Measurements from ENCODE around the gene PCLAF.

The PCLAF gene

GRCh38 chr15:64343222-64343621, 38.0 kb downstream of the PCLAF start:
- H3K27ac ChIP-seq (ENCODE audit: low read depth, low read length): no peak overlapping the region
- no peaks in the 10 kb centered on the region for H3F3A ChIP-seq (ENCODE audit: control insufficient read depth, insufficient read depth)
- H3K79me2 ChIP-seq (ENCODE audit: control insufficient read depth, low read length): peaks cover 19% of the 10 kb centered on the region
- no peaks in the 10 kb centered on the region for H3K27me3 ChIP-seq (ENCODE audit: control insufficient read depth, low read length)
- H3K4me1 ChIP-seq (ENCODE audit: control insufficient read depth, low read length): peaks cover 5% of the 10 kb centered on the region; the same call in 1 of the 2 replicates
- peaks cover 6% of the 10 kb centered on the region for H3K36me3 ChIP-seq (ENCODE audit: control insufficient read depth, low read length)
- no peak overlapping the region for H3K4me2 ChIP-seq (ENCODE audit: low read length)
- TF ChIP-seq CTCF (IDR thresholded peaks at IDR 0.05; ENCODE audit: low read depth, low read length, poor library complexity, severe bottlenecking): no peak
- TF ChIP-seq EZH2phosphoT487 (IDR thresholded peaks at IDR 0.05; ENCODE audit: borderline replicate concordance, low read length): no peak
- no peak overlapping the region for H3K4me3 ChIP-seq (ENCODE audit: low read length)
- H3K9me3 ChIP-seq (ENCODE audit: control insufficient read depth, insufficient read depth, low read length): no peaks in the 10 kb centered on the region
- H4K20me1 ChIP-seq (ENCODE audit: control insufficient read depth, insufficient read depth, low read depth, low read length): no peaks in the 10 kb centered on the region
- H3K9me2 ChIP-seq (replicated peaks; ENCODE audit: control insufficient read depth, low read length): no peaks in the 10 kb centered on the region

GRCh38 chr15:64341961-64342360, 39.3 kb downstream of the PCLAF start:
- H3K9me3 ChIP-seq (ENCODE audit: control insufficient read depth, insufficient read depth, low read length): no peaks in the 10 kb centered on the region
- H3F3A ChIP-seq (ENCODE audit: control insufficient read depth, insufficient read depth): no peaks in the 10 kb centered on the region
- no peak overlapping the region for H3K4me3 ChIP-seq (ENCODE audit: low read length)
- H3K27me3 ChIP-seq (ENCODE audit: control insufficient read depth, low read length): no peaks in the 10 kb centered on the region
- H3K9me2 ChIP-seq (replicated peaks; ENCODE audit: control insufficient read depth, low read length): no peaks in the 10 kb centered on the region
- TF ChIP-seq CTCF (IDR thresholded peaks at IDR 0.05; ENCODE audit: low read depth, low read length, poor library complexity, severe bottlenecking): no peak
- TF ChIP-seq EZH2phosphoT487 (IDR thresholded peaks at IDR 0.05; ENCODE audit: borderline replicate concordance, low read length): no peak
- H3K4me1 ChIP-seq (ENCODE audit: control insufficient read depth, low read length): peaks cover 5% of the 10 kb centered on the region; the same call in 1 of the 2 replicates
- H4K20me1 ChIP-seq (ENCODE audit: control insufficient read depth, insufficient read depth, low read depth, low read length): no peaks in the 10 kb centered on the region
- H3K36me3 ChIP-seq (ENCODE audit: control insufficient read depth, low read length): peaks cover 6% of the 10 kb centered on the region
- no peak overlapping the region for H3K27ac ChIP-seq (ENCODE audit: low read depth, low read length)
- no peak overlapping the region for H3K4me2 ChIP-seq (ENCODE audit: low read length)
- peaks cover 17% of the 10 kb centered on the region for H3K79me2 ChIP-seq (ENCODE audit: control insufficient read depth, low read length)

- H3K79me2 ChIP-seq (ENCODE audit: control insufficient read depth, low read length): peaks cover 16% of the 10 kb centered on the region
- H3K27ac ChIP-seq (ENCODE audit: low read depth, low read length): no peak overlapping the region
- H3K4me3 ChIP-seq (ENCODE audit: low read length): no peak overlapping the region
- no peaks in the 10 kb centered on the region for H3K27me3 ChIP-seq (ENCODE audit: control insufficient read depth, low read length)
- no peak overlapping the region for H3K4me2 ChIP-seq (ENCODE audit: low read length)
- H3K36me3 ChIP-seq (ENCODE audit: control insufficient read depth, low read length): peaks cover 6% of the 10 kb centered on the region
- TF ChIP-seq EZH2phosphoT487 (IDR thresholded peaks at IDR 0.05; ENCODE audit: borderline replicate concordance, low read length) (no peak), CTCF (IDR thresholded peaks at IDR 0.05; ENCODE audit: low read depth, low read length, poor library complexity, severe bottlenecking) (no peak)
- peaks cover 13% of the 10 kb centered on the region for H3F3A ChIP-seq (ENCODE audit: control insufficient read depth, insufficient read depth)
- H4K20me1 ChIP-seq (ENCODE audit: control insufficient read depth, insufficient read depth, low read depth, low read length): no peaks in the 10 kb centered on the region
- H3K9me3 ChIP-seq (ENCODE audit: control insufficient read depth, insufficient read depth, low read length): no peaks in the 10 kb centered on the region
- peaks cover 3% of the 10 kb centered on the region; the same call in 1 of the 2 replicates for H3K4me1 ChIP-seq (ENCODE audit: control insufficient read depth, low read length)
- H3K9me2 ChIP-seq (replicated peaks; ENCODE audit: control insufficient read depth, low read length): no peaks in the 10 kb centered on the region
Observed at GRCh38 chr15:64340355-64340754, 40.9 kb downstream of the PCLAF start.
